OCI-LY1 (cell line): Measurements from ENCODE around the gene GALNT10.

Experiments
- H2AFZ ChIP-seq: fragments of 200-600 bp; sonication (generic), shearing (Covaris generic); 2 replicates; pipeline ENCODE4 v1.6.0; 2014; ENCODE audit warnings: antibody characterized with exemption, mild to moderate bottlenecking, low read length
- H3F3A ChIP-seq: fragments of 200-600 bp; sonication (generic), shearing (Covaris generic); 2 replicates; pipeline ENCODE4 v1.6.0; 2014; ENCODE audit warnings: mild to moderate bottlenecking, antibody characterized with exemption, low read length, moderate library complexity; ENCODE audit not compliant: insufficient read depth
- H3K27ac ChIP-seq: fragments of 200-600 bp; sonication (generic); 2 replicates; pipeline ENCODE4 v1.5.1; 2014; ENCODE audit warnings: low read length, mixed run types, mild to moderate bottlenecking, low read depth; ENCODE audit not compliant: poor library complexity, severe bottlenecking
- H3K27me3 ChIP-seq: fragments of 200-600 bp; sonication (generic); 2 replicates; pipeline ENCODE4 v1.6.0; 2014; ENCODE audit warnings: antibody characterized with exemption, mild to moderate bottlenecking, low read length, moderate library complexity; ENCODE audit not compliant: insufficient read depth
- H3K36me3 ChIP-seq: fragments of 200-600 bp; sonication (generic); 2 replicates; pipeline ENCODE4 v1.6.1; 2014; ENCODE audit warnings: mild to moderate bottlenecking, antibody characterized with exemption, low read length, moderate library complexity, mixed read lengths; ENCODE audit not compliant: insufficient read depth
- H3K4me1 ChIP-seq: fragments of 200-600 bp; sonication (generic); 2 replicates; pipeline ENCODE4 v1.5.1; 2014; ENCODE audit warnings: mild to moderate bottlenecking, low read length, moderate library complexity; ENCODE audit not compliant: insufficient read depth, severe bottlenecking
- H3K4me2 ChIP-seq: fragments of 200-600 bp; sonication (generic), shearing (Covaris generic); 2 replicates; pipeline ENCODE4 v1.6.1; 2014; ENCODE audit warnings: low read length
- H3K4me3 ChIP-seq: fragments of 200-600 bp; sonication (generic); 2 replicates; pipeline ENCODE4 v1.5.1; 2014; ENCODE audit warnings: low read length, low read depth, mild to moderate bottlenecking, mixed read lengths; ENCODE audit not compliant: poor library complexity, severe bottlenecking
- H3K79me2 ChIP-seq: fragments of 200-600 bp; shearing (Covaris generic); 2 replicates; pipeline ENCODE4 v1.6.1; 2016; ENCODE audit warnings: mixed run types, low read length, mixed read lengths; ENCODE audit not compliant: insufficient read depth
- H3K9ac ChIP-seq: fragments of 200-600 bp; sonication (generic), shearing (Covaris generic); 2 replicates; pipeline ENCODE4 v1.6.1; 2014; ENCODE audit warnings: mild to moderate bottlenecking, low read length, mixed read lengths
- H3K9me2 ChIP-seq: fragments of 200-600 bp; sonication (generic), shearing (Covaris generic); 2 replicates; pipeline ENCODE4 v1.6.1; 2014; ENCODE audit warnings: low read depth, mild to moderate bottlenecking, low read length, mixed read lengths
- H3K9me3 ChIP-seq: fragments of 200-600 bp; shearing (Covaris generic); 2 replicates; pipeline ENCODE4 v1.6.1; 2014; ENCODE audit warnings: low read length, mixed read lengths
- H4K20me1 ChIP-seq: fragments of 200-600 bp; sonication (generic), shearing (Covaris generic); 2 replicates; pipeline ENCODE4 v1.6.0; 2016; ENCODE audit warnings: mild to moderate bottlenecking, low read length; ENCODE audit not compliant: insufficient read depth
- CTCF ChIP-seq: fragments of 200-600 bp; sonication (generic), shearing (Covaris generic); IDR thresholded peaks from 2 replicates; pipeline ENCODE4 v1.5.1; 2017; ENCODE audit warnings: mild to moderate bottlenecking, antibody characterized with exemption, low read length, moderate library complexity, mixed read lengths
- EZH2 ChIP-seq: fragments of 200-600 bp; sonication (generic), shearing (Covaris generic); IDR thresholded peaks from 2 replicates; pipeline ENCODE4 v1.8.0; 2017; ENCODE audit warnings: borderline replicate concordance, mixed run types, mild to moderate bottlenecking, antibody characterized with exemption, low read length, moderate library complexity, mixed read lengths

Gene GALNT10

GRCh38 chr5:154276261-154276972, 85.9 kb downstream of the GALNT10 start:
- no peaks in the 10 kb centered on the region for H3K9me3 ChIP-seq
- no peak overlapping the region for H2AFZ ChIP-seq
- no peak overlapping the region for H3K4me3 ChIP-seq
- no peaks in the 10 kb centered on the region for H3K27me3 ChIP-seq
- no peaks in the 10 kb centered on the region for H3K9me2 ChIP-seq
- TF ChIP-seq EZH2 (no peak), CTCF (no peak)
- H3K36me3 ChIP-seq = no peaks in the 10 kb centered on the region
- H3F3A ChIP-seq = no peaks in the 10 kb centered on the region
- H3K4me2 ChIP-seq = no peak overlapping the region
- H4K20me1 ChIP-seq = no peaks in the 10 kb centered on the region
- H3K79me2 ChIP-seq = no peaks in the 10 kb centered on the region
- H3K4me1 ChIP-seq = no peaks in the 10 kb centered on the region
- no peak overlapping the region for H3K27ac ChIP-seq
- H3K9ac ChIP-seq = no peak overlapping the region

DNA sequence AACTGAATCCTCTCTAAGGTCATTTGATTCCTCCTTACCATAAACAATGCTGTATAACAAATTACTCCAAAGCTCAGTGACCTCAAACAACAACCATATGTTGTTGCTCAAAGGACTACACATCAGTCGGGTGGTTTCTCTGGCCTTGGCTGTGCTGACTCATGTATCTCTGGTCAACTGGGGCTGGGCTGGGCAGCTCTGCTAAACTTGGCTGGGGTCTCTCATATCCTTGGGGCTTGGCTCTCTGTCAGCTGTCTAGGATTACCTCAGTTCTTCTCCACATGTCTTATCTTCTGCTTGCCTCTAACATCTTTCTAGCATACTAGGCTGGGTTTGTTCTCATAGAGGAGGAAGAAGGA, 86.4 kb downstream of the GALNT10 start:
- H3K9me3 ChIP-seq = no peaks in the 10 kb centered on the region
- no peaks in the 10 kb centered on the region for H3F3A ChIP-seq
- H3K4me2 ChIP-seq = no peak overlapping the region
- TF ChIP-seq EZH2 (no peak), CTCF (no peak)
- H3K4me1 ChIP-seq = no peaks in the 10 kb centered on the region
- no peak overlapping the region for H3K9ac ChIP-seq
- H4K20me1 ChIP-seq = no peaks in the 10 kb centered on the region
- no peaks in the 10 kb centered on the region for H3K9me2 ChIP-seq
- H2AFZ ChIP-seq = no peak overlapping the region
- H3K4me3 ChIP-seq = no peak overlapping the region
- H3K36me3 ChIP-seq = no peaks in the 10 kb centered on the region
- no peaks in the 10 kb centered on the region for H3K27me3 ChIP-seq
- H3K79me2 ChIP-seq = no peaks in the 10 kb centered on the region
- H3K27ac ChIP-seq = no peak overlapping the region

DNA sequence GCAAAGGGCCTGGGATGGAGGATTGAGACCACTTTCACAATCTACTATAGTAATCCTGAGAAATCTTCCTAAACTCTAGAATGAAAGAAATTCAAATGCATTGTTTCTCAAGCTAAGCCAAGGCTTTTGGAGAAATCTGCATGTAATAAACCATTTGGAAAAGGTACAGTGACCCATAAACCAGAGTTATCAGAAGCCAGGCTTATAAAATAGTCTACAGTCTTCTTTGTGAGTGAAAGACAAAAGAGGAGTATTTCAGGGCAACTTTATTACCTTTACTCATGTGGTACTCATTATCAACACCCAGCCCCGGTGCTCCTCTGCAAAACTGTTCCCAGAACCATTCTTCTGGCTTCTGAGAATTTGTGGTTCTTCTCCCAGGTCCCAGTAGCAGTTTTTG, 87.0 kb downstream of the GALNT10 start:
- Histone ChIP-seq H3K27me3 (no peaks in the 10 kb centered on the region), H3K9me2 (no peaks in the 10 kb centered on the region), H3K9me3 (no peaks in the 10 kb centered on the region), H3K9ac (no peak overlapping the region), H3K4me2 (no peak overlapping the region), H3K36me3 (no peaks in the 10 kb centered on the region), H3K79me2 (no peaks in the 10 kb centered on the region), H3F3A (no peaks in the 10 kb centered on the region), H4K20me1 (no peaks in the 10 kb centered on the region), H3K4me3 (no peak overlapping the region), H2AFZ (no peak overlapping the region), H3K27ac (no peak overlapping the region), H3K4me1 (no peaks in the 10 kb centered on the region)
- no peak for TF ChIP-seq EZH2
- no peak for TF ChIP-seq CTCF
